Activated CD8-positive, alpha-beta memory T cell treated with anti-CD3 and anti-CD28 coated beads for 36 hours (primary cell): Measurements from ENCODE around the gene USP17L17. TPM values are rescaled to one million over a fixed set of nuclear protein-coding genes. Genes with fewer than 3 reads are reported as not detected.

Experiments used
- total RNA-seq, 2 experiments: library from RNA; stranded (reverse); gene quantifications; one replicate each; pipeline ENCODE4 v1.2.3, GENCODE V29; 2021

The USP17L17 gene
- total RNA-seq, 2 experiments from 2014 or later, result not detected

Other genes starting within 250 kb of the USP17L17 start
- not detected for gene FAM90A26, start 73.5 kb upstream of the USP17L17 start, total RNA-seq
- not detected for gene USP17L10, start 33.2 kb upstream of the USP17L17 start, total RNA-seq
- not detected for gene USP17L11, start 28.5 kb upstream of the USP17L17 start, total RNA-seq
- gene USP17L12, start 23.7 kb upstream of the USP17L17 start, total RNA-seq, result not detected
- gene USP17L13, start 19.0 kb upstream of the USP17L17 start, total RNA-seq, result not detected
- gene USP17L15, start 9.5 kb upstream of the USP17L17 start, total RNA-seq, result not detected
- gene USP17L18, start 4.8 kb downstream of the USP17L17 start, total RNA-seq, result not detected
- not detected for gene USP17L19, start 9.5 kb downstream of the USP17L17 start, total RNA-seq
- gene USP17L20, start 14.2 kb downstream of the USP17L17 start, total RNA-seq, result not detected
- gene USP17L21, start 19.0 kb downstream of the USP17L17 start, total RNA-seq, result not detected
- gene USP17L22, start 23.7 kb downstream of the USP17L17 start, total RNA-seq, result not detected
- not detected for gene USP17L24, start 81.3 kb downstream of the USP17L17 start, total RNA-seq
- not detected for gene USP17L25, start 86.0 kb downstream of the USP17L17 start, total RNA-seq
- gene USP17L26, start 90.8 kb downstream of the USP17L17 start, total RNA-seq, result not detected
- not detected for gene USP17L5, start 95.5 kb downstream of the USP17L17 start, total RNA-seq
- gene USP17L27, start 100.3 kb downstream of the USP17L17 start, total RNA-seq, result not detected
- gene USP17L28, start 105.0 kb downstream of the USP17L17 start, total RNA-seq, result not detected
- not detected for gene USP17L29, start 109.8 kb downstream of the USP17L17 start, total RNA-seq
- gene USP17L30, start 119.2 kb downstream of the USP17L17 start, total RNA-seq, result not detected
- gene DEFB131A, start 200.5 kb downstream of the USP17L17 start, total RNA-seq, result not detected